AG20443 (cell line): Measurements from ENCODE around the gene RNF17.

ENCODE experiments used
- DNase-seq: peaks from one replicate; pipeline ENCODE4 v3.0.0; 2012; ENCODE audit warnings: low spot score, mixed read lengths

RNF17 gene

GRCh38 chr13:24861617-24862362 lies 97.8 kb downstream of the RNF17 start:
- DNase-seq: no peak

DNA sequence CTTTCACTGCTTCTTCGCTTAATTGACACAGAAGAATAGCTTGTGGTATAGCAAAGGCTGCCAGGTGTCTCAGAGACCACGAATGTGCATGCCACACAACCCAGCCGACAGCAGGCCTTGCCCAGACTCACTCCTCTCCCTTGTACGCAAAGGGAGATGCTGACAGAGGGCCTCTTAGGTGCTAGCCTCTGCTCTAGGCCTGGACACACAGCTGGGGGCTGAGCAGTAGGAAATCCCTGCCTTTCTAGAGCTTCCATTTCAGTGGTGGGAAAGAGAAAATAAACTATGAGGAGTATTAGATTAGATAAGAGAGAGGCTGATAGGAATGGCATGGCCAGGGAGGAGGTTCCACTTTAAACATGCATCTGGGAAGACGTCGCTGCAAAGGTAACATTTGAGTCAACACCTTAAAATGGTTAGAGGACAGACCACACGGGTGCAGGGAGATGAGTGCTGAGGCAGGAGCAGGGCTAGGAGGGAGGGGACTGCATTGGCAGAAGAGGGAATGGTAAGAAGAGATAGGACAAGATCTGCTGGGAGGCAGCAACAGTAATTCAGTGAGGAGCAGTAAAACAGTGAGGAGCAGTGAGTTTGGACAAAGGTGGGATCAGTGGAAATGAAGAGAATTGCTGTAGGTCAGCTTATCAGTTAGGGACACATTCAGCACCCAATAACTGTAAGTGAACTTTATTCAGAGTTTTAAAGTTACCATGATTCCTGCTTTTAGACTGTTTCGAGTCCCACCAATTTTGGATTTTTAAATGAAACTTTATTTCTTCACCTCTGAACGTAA lies 100.0 kb downstream of the RNF17 start:
- no peak for DNase-seq

- DNase-seq: no peak
These were observed 100.6 kb downstream of the RNF17 start for GRCh38 chr13:24864579-24864978.

- no peak for DNase-seq
These were observed 101.4 kb downstream of the RNF17 start for GRCh38 chr13:24865163-24865953.

- no peak for DNase-seq
These were observed 102.5 kb downstream of the RNF17 start for GRCh38 chr13:24866488-24866887.

DNA sequence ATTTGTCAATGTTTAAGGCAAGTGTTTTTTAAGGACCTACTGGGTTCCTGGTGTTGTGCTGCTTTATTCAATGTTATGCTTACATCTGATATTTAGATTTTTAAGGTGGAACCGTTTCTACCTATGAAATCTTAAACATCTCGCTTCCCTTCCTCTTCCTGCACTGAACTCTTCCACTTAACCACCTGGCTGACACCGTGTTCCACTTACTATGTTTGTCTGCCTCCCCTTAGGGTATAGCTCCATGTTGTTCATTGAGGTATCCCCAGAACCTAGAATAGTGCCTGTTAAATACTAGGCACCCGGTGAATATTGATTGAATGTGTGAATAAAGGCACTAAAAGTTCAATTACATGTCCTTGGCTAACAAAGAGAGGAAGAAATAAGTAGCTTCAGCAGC lies 104.9 kb downstream of the RNF17 start:
- DNase-seq: no peak

- no peak for DNase-seq
These were observed 106.4 kb downstream of the RNF17 start for GRCh38 chr13:24870380-24870760.

- no peak for DNase-seq
These were observed 111.6 kb downstream of the RNF17 start for GRCh38 chr13:24875566-24875965.

DNA sequence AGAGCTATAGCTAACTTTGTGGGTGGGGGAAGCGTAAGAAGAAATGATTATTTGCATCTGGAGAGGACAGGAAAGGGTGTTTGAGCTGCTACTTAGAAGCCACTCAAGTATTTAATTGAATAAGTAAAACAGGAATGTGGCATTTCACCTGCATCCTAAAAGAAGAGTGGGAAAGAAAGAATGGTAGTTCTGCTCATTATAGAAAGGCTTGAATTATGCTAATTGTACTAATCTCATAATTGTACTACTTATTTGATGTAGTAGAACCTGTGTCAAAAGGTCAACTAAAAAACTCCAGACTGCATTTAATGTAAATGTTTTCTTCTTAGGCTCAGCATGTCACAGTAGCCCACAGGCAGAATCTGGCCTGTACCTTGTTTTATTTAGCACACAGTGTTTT lies 113.6 kb downstream of the RNF17 start:
- DNase-seq: no peak

DNA sequence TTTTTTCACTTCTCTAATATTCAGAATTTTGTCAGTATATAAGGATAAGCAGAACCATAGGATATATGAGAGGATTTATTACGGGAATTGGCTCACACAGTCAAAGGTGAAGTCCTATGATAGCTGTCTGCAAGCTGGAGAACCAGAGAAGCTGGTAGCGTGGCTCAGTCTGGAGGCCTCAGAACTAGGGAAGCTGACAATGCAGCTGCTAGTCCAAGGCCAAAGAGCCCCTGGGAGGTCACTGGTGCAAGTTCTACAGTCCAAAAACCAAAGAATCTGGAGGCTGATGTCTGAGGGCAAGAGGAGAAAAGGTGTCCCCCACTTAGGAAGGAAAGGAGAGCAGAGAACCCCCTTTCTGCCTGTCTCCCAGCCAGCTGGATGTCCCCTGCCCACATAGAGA lies 114.4 kb downstream of the RNF17 start:
- DNase-seq: no peak

DNA sequence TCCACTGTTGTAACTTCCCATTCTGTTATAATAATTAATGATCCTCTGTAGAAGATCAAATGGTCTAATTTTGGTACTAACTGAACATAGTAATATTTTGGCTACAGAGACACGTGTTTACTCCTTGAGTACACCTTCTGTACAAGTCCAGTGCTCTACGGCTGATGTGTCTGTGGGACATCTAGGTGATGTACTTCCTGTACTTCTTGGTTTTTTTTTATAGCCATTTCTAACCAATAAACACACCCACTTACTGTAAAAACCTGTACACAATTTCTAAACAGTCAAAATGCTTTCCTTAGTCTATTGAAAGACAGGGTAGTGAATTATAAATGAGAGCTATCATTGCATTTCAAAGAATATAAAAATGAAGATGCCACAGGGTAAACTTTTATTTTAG lies 118.7 kb downstream of the RNF17 start:
- DNase-seq: no peak

- no peak for DNase-seq
These were observed 123.8 kb downstream of the RNF17 start for GRCh38 chr13:24887759-24888158.

GRCh38 chr13:24888291-24888931 lies 124.4 kb downstream of the RNF17 start:
- no peak for DNase-seq

- no peak for DNase-seq
These were observed 126.3 kb downstream of the RNF17 start for GRCh38 chr13:24890256-24890655.

DNA sequence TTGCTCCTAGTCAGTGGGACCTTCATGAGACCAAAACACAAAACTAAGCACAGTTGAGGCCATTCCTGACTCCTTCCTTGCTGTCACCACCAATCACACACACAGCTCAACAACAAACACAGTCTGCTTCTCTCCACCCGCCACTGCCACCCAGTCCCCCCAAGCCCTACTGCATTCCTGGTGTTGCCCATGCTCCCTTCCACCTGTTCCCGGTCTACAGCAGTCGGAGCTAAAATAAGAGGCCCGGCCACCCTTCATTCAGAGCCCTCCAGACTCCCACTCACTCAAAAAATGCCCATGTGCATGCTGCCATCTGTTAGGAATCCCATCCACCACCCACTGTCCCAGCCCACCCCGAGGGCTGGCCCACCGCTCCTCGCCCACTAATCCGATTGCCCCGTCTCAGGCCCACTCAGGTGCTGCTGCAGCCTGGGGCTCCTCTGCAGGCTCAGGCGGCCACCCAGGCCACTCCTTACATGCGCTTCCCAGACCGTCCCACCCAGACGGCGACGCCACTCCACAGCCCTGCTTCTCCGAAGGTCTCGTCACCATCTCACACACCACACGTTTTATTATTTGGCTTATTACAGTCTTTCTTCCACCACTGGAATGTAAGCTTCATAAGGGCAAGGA lies 127.6 kb downstream of the RNF17 start:
- DNase-seq: no peak

DNA sequence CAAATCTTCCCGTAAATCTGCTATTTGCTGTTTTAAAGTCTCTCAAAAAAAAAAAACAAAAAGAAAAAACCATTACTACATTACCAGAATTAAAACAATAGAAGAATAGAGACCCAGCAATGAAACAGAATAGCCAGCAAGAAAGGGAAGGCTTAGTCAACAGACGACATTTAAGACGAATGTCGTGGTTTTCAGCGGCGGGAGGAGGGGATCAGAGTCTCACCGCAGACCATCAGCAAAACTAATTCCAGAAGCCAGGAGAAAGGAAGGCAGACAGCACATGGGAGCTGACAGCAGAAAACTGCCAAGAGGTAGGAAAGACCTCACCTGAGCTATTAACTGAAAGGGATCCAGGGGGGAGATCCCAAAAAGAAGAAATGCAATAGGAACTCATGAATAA lies 128.9 kb downstream of the RNF17 start:
- DNase-seq: no peak

GRCh38 chr13:24893863-24894262 lies 129.9 kb downstream of the RNF17 start:
- no peak for DNase-seq

DNA sequence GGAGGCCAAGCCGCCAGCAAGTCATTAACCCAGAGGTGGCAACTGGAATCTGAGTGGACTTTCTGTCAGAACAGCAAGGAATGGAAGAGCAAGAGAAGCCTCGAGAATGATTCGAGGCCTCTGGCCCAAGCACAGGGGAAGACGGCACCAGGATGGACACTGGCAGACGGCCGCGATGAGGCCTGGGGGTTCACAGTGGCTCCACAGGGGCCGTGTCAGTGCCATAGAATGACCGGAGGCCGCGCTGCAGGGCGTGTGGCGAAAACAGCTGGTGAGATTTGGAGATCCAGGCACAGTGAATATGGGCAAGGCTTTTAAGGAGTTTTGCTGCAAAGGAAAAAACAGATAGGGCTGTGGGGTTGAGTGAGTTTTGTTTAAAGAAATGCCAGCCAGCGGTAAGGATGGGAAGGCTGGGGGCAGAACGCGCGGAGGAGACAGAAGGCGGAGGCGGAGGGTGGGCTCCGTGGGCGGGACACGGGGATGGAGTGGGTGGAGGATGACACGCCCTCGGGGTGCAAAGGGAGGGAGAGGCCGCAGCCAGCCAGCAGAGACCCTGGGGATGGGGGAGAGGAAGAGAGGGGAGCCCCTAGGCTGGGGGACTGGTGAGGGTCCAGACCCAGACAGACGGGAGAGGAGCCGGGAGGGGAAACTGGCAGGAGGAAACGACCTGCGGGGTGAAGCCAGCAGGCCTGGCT lies 130.5 kb downstream of the RNF17 start:
- no peak for DNase-seq

- DNase-seq: no peak
These were observed 131.0 kb downstream of the RNF17 start for GRCh38 chr13:24894972-24895300.

DNA sequence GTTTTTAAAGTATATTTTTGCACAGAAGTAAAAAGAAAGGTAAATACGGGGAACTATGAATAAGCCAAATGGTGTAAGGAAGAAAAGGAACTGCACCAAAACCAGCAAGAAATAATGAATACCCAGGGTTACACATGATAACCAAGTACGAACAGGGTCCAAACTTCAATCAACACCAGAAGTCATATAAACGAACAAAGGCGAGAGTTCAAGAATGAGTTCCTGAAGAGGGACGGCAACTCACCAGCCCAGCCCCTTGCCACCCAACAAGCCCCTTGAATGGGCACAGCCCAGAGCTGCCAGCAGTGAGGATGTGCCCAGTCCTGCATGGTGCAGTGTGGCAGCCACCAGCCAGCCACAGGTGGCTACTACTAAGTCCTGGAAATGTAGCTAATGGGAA lies 132.1 kb downstream of the RNF17 start:
- no peak for DNase-seq

GRCh38 chr13:24897293-24897692 lies 133.3 kb downstream of the RNF17 start:
- DNase-seq: no peak
